NCI-H510A treated with DMSO at 0.1 percent for 48 hours (cell line): ENCODE results near the gene GAPDHS.

Experiments used
- DNase-seq: peaks from one replicate; lab custom pipeline; 2025; lab: John Stamatoyannopoulos, UW

The GAPDHS gene

GRCh38 chr19:35510626-35510964 lies 22.7 kb upstream of the GAPDHS start:
- DNase-seq = no peak

GRCh38 chr19:35511337-35511736 lies 21.9 kb upstream of the GAPDHS start:
- DNase-seq = no peak

- DNase-seq = no peak
These were observed 20.2 kb upstream of the GAPDHS start for GRCh38 chr19:35512831-35513627.

GRCh38 chr19:35513628-35514281 lies 19.5 kb upstream of the GAPDHS start, which contains the start of gene DMKN:
DMKN (minus strand) TSS chr19:35513649; CDS start chr19:35513475, 174 bp downstream.
- no peak for DNase-seq

- no peak for DNase-seq
These were observed 18.9 kb upstream of the GAPDHS start for GRCh38 chr19:35514282-35514809.

- DNase-seq = no peak
These were observed 16.9 kb upstream of the GAPDHS start for GRCh38 chr19:35516310-35516709.

GRCh38 chr19:35517342-35517741 lies 15.9 kb upstream of the GAPDHS start:
- DNase-seq = no peak

GRCh38 chr19:35518313-35518712 lies 14.9 kb upstream of the GAPDHS start:
- no peak for DNase-seq

- DNase-seq = no peak
These were observed 14.0 kb upstream of the GAPDHS start for GRCh38 chr19:35519291-35519690.

GRCh38 chr19:35521124-35521743 lies 12.0 kb upstream of the GAPDHS start:
- no peak for DNase-seq

GRCh38 chr19:35522745-35523327 lies 10.4 kb upstream of the GAPDHS start:
- no peak for DNase-seq

- no peak for DNase-seq
These were observed 8.9 kb upstream of the GAPDHS start for GRCh38 chr19:35524181-35524837.

- no peak for DNase-seq
These were observed 7.4 kb upstream of the GAPDHS start for GRCh38 chr19:35525873-35526272.

- DNase-seq = no peak
These were observed 4.8 kb upstream of the GAPDHS start, which contains the start of gene SBSN for GRCh38 chr19:35528218-35529038. SBSN (minus strand) TSS chr19:35528311; CDS start chr19:35528281, 30 bp downstream.

- DNase-seq = no peak
These were observed 3.7 kb upstream of the GAPDHS start for GRCh38 chr19:35529241-35530218.

GRCh38 chr19:35531291-35531690 lies 2.0 kb upstream of the GAPDHS start:
- DNase-seq = no peak

- DNase-seq = no peak
These were observed 651 bp downstream of the GAPDHS start for GRCh38 chr19:35533822-35534392.

GRCh38 chr19:35534803-35535480 lies 1.7 kb downstream of the GAPDHS start:
- no peak for DNase-seq

GRCh38 chr19:35539314-35539713 lies 6.1 kb downstream of the GAPDHS start:
- no peak for DNase-seq
